Activated CD4-positive, alpha-beta T cell treated with anti-CD3 and anti-CD28 coated beads, Interleukin-2, amount 10 ng/mL, durations not matched to agents 24 days and 14 days (primary cell): Measurements from ENCODE around the gene NUDCD3. TPM values are rescaled to one million over a fixed set of nuclear protein-coding genes. Genes with fewer than 3 reads are reported as not detected.

Experiments
- DNase-seq: peaks from one replicate; pipeline ENCODE4 v3.0.0; 2022
- H3K27ac Mint-ChIP-seq: one replicate; pipeline ENCODE4 v1.8.0; 2022; ENCODE audit warnings: mild to moderate bottlenecking, mixed read lengths
- H3K27me3 Mint-ChIP-seq: one replicate; pipeline ENCODE4 v1.8.0; 2022; ENCODE audit warnings: mixed read lengths
- H3K36me3 Mint-ChIP-seq: one replicate; pipeline ENCODE4 v1.8.0; 2022; ENCODE audit warnings: low read depth, mild to moderate bottlenecking, mixed read lengths
- H3K4me1 Mint-ChIP-seq: one replicate; pipeline ENCODE4 v1.8.0; 2021; ENCODE audit warnings: mixed read lengths
- H3K4me3 Mint-ChIP-seq: one replicate; pipeline ENCODE4 v1.8.0; 2022; ENCODE audit warnings: mild to moderate bottlenecking, moderate library complexity, mixed read lengths
- H3K9me3 Mint-ChIP-seq: one replicate; pipeline ENCODE4 v1.8.0; 2021; ENCODE audit warnings: mixed read lengths
- intact Hi-C: fragments of 100-400 bp; cut with micrococcal nuclease; formaldehyde crosslinking; loops from one replicate; pipeline ENCODE4 v1.15.1; 2023
- total RNA-seq: library from RNA; stranded (reverse); gene quantifications from 2 replicates; pipeline ENCODE4 v1.2.3, GENCODE V29; 2022

The NUDCD3 gene
- total RNA-seq, 1 donor from 2014 or later = 92.7 TPM

- H3K36me3 Mint-ChIP-seq = no peaks in the 10 kb centered on the region
- no peak overlapping the region for H3K4me3 Mint-ChIP-seq
- peaks cover under 1% of the 10 kb centered on the region for H3K9me3 Mint-ChIP-seq
- no peaks in the 10 kb centered on the region for H3K4me1 Mint-ChIP-seq
- no peak for DNase-seq
- H3K27me3 Mint-ChIP-seq = peaks cover 2% of the 10 kb centered on the region
- intact Hi-C loops = no loop called here
- no peak overlapping the region for H3K27ac Mint-ChIP-seq
Measured at GRCh38 chr7:44530990-44531389, 40.5 kb upstream of the NUDCD3 start.

GRCh38 chr7:44524811-44525388 is 34.4 kb upstream of the NUDCD3 start:
- no peak overlapping the region for H3K27ac Mint-ChIP-seq
- H3K27me3 Mint-ChIP-seq = peaks cover 11% of the 10 kb centered on the region
- H3K4me3 Mint-ChIP-seq = no peak overlapping the region
- intact Hi-C loops = no loop called here
- no peak for DNase-seq
- peaks cover 12% of the 10 kb centered on the region for H3K9me3 Mint-ChIP-seq
- H3K36me3 Mint-ChIP-seq = no peaks in the 10 kb centered on the region
- no peaks in the 10 kb centered on the region for H3K4me1 Mint-ChIP-seq

GRCh38 chr7:44522315-44522714 is 31.9 kb upstream of the NUDCD3 start:
- DNase-seq = no peak
- peaks cover 9% of the 10 kb centered on the region for H3K27me3 Mint-ChIP-seq
- no peaks in the 10 kb centered on the region for H3K36me3 Mint-ChIP-seq
- no peak overlapping the region for H3K27ac Mint-ChIP-seq
- peaks cover 12% of the 10 kb centered on the region for H3K9me3 Mint-ChIP-seq
- H3K4me1 Mint-ChIP-seq = no peaks in the 10 kb centered on the region
- H3K4me3 Mint-ChIP-seq = no peak overlapping the region
- intact Hi-C loops = no loop called here

- Mint-ChIP-seq H3K4me3 (no peak overlapping the region), H3K4me1 (no peaks in the 10 kb centered on the region), H3K36me3 (no peaks in the 10 kb centered on the region), H3K27ac (no peak overlapping the region), H3K27me3 (peaks cover 9% of the 10 kb centered on the region), H3K9me3 (peaks cover 12% of the 10 kb centered on the region)
- DNase-seq = no peak
- intact Hi-C loops = no loop called here
Measured at GRCh38 chr7:44521347-44522095, 31.1 kb upstream of the NUDCD3 start.

GRCh38 chr7:44520574-44520973 is 30.1 kb upstream of the NUDCD3 start:
- intact Hi-C loops = no loop called here
- peaks cover 9% of the 10 kb centered on the region for H3K27me3 Mint-ChIP-seq
- no peak for DNase-seq
- H3K4me3 Mint-ChIP-seq = no peak overlapping the region
- H3K9me3 Mint-ChIP-seq = peaks cover 9% of the 10 kb centered on the region
- no peak overlapping the region for H3K27ac Mint-ChIP-seq
- no peaks in the 10 kb centered on the region for H3K36me3 Mint-ChIP-seq
- no peaks in the 10 kb centered on the region for H3K4me1 Mint-ChIP-seq

- no peak overlapping the region for H3K4me3 Mint-ChIP-seq
- no peaks in the 10 kb centered on the region for H3K36me3 Mint-ChIP-seq
- H3K27ac Mint-ChIP-seq = no peak overlapping the region
- intact Hi-C loops = no loop called here
- peaks cover 6% of the 10 kb centered on the region for H3K27me3 Mint-ChIP-seq
- H3K9me3 Mint-ChIP-seq = peaks cover 5% of the 10 kb centered on the region
- DNase-seq = no peak
- H3K4me1 Mint-ChIP-seq = no peaks in the 10 kb centered on the region
Measured at GRCh38 chr7:44519546-44519945, 29.1 kb upstream of the NUDCD3 start.

- H3K4me1 Mint-ChIP-seq = no peaks in the 10 kb centered on the region
- no peaks in the 10 kb centered on the region for H3K36me3 Mint-ChIP-seq
- no peak overlapping the region for H3K27ac Mint-ChIP-seq
- intact Hi-C loops = no loop called here
- DNase-seq = no peak
- no peak overlapping the region for H3K4me3 Mint-ChIP-seq
- H3K27me3 Mint-ChIP-seq = peaks cover 2% of the 10 kb centered on the region
- no peaks in the 10 kb centered on the region for H3K9me3 Mint-ChIP-seq
Measured at GRCh38 chr7:44518761-44519160, 28.3 kb upstream of the NUDCD3 start.

- Mint-ChIP-seq H3K27ac (no peak overlapping the region), H3K4me3 (no peak overlapping the region), H3K27me3 (peaks cover 2% of the 10 kb centered on the region), H3K4me1 (no peaks in the 10 kb centered on the region), H3K36me3 (no peaks in the 10 kb centered on the region), H3K9me3 (no peaks in the 10 kb centered on the region)
- intact Hi-C loops = no loop called here
- no peak for DNase-seq
Measured at GRCh38 chr7:44517175-44517574, 26.7 kb upstream of the NUDCD3 start.

GRCh38 chr7:44515590-44516268 is 25.3 kb upstream of the NUDCD3 start:
- Mint-ChIP-seq H3K4me3 (no peak overlapping the region), H3K4me1 (no peaks in the 10 kb centered on the region), H3K27ac (no peak overlapping the region), H3K9me3 (no peaks in the 10 kb centered on the region), H3K36me3 (no peaks in the 10 kb centered on the region), H3K27me3 (no peaks in the 10 kb centered on the region)
- intact Hi-C loops = no loop called here
- DNase-seq = no peak

GRCh38 chr7:44512736-44513135 is 22.3 kb upstream of the NUDCD3 start:
- intact Hi-C loops = no loop called here
- peaks cover 2% of the 10 kb centered on the region for H3K4me1 Mint-ChIP-seq
- H3K36me3 Mint-ChIP-seq = no peaks in the 10 kb centered on the region
- no peak overlapping the region for H3K4me3 Mint-ChIP-seq
- DNase-seq = no peak
- no peaks in the 10 kb centered on the region for H3K9me3 Mint-ChIP-seq
- H3K27me3 Mint-ChIP-seq = no peaks in the 10 kb centered on the region
- H3K27ac Mint-ChIP-seq = no peak overlapping the region

GRCh38 chr7:44511863-44512468 is 21.5 kb upstream of the NUDCD3 start:
- H3K4me1 Mint-ChIP-seq = peaks cover 2% of the 10 kb centered on the region
- H3K36me3 Mint-ChIP-seq = no peaks in the 10 kb centered on the region
- H3K9me3 Mint-ChIP-seq = peaks cover under 1% of the 10 kb centered on the region
- intact Hi-C loops = no loop called here
- no peaks in the 10 kb centered on the region for H3K27me3 Mint-ChIP-seq
- H3K4me3 Mint-ChIP-seq = no peak overlapping the region
- no peak for DNase-seq
- no peak overlapping the region for H3K27ac Mint-ChIP-seq

GRCh38 chr7:44511236-44511635 is 20.8 kb upstream of the NUDCD3 start:
- Mint-ChIP-seq H3K36me3 (no peaks in the 10 kb centered on the region), H3K4me1 (peaks cover 2% of the 10 kb centered on the region), H3K27ac (no peak overlapping the region), H3K4me3 (no peak overlapping the region), H3K27me3 (no peaks in the 10 kb centered on the region), H3K9me3 (peaks cover 7% of the 10 kb centered on the region)
- intact Hi-C loops = no loop called here
- DNase-seq = no peak

- Mint-ChIP-seq H3K4me3 (no peak overlapping the region), H3K27me3 (peaks cover 3% of the 10 kb centered on the region)
Measured at GRCh38 chr7:44508328-44509030, 18.0 kb upstream of the NUDCD3 start.

More at GRCh38 chr7:44508328-44509030, 18.0 kb upstream of the NUDCD3 start:
- intact Hi-C loops = no loop called here
- DNase-seq = no peak
- Mint-ChIP-seq H3K4me1 (peaks cover 4% of the 10 kb centered on the region), H3K9me3 (peaks cover 14% of the 10 kb centered on the region), H3K27ac (peak overlapping the region; percentile 51), H3K36me3 (no peaks in the 10 kb centered on the region)
